ENCODE data around the gene PFKFB4. TPM values are rescaled to one million over a fixed set of nuclear protein-coding genes. Genes with fewer than 3 reads are reported as not detected.

PFKFB4 gene
- total and polyA plus RNA-seq, 10 of the 15 experiments (the other 5 are each of a cell fraction or from before 2014, with no cell fraction given) = 0.37 to 89.1 (median 5.2) TPM

DNA sequence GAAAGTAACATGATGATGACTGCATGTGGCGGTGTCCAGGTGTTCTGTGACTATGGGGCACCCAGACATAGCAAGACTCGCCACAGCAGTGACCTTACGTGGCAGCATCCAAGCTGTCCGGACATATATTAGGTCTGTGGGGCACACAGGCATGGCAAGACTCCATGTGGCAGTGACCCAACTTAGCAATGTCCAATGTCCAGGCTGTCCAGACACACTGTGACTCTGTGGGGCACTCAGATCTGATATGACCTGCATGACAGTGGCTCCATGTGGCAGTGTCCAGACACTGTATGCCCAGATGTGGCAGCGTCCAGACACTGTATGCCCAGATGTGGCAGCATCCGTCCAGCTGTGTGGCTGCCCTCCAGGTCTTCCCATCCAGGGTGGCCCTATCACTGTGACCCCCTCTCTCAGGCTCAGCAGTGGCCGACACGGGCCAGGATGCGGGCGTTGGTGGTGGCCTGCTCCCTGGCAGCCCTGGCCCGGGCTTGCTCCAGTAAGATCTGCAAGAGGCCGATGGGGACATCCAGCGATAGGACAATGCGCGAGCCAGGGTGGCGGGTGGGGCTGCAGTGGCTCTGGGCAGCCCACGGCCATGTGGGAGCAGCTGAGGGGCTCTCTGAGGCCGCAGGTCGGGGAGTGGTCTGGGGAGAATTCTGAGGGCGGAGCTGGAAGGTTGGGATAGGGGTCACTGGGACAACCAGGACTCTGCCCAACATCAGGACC lies 5.9 kb upstream of the PFKFB4 start:
- ChIA-PET CTCF (interaction anchor here (1.0 to 16.3 kb wide), 3 partner anchors 13 to 125 kb away, joined by 3 to 239 read pairs (median 14); partner anchors contain the start of genes ATRIP, CCDC51 and TMA7), RAD21 (ENCODE audit: unreplicated experiment) (no interaction called here), SMC1A (ENCODE audit: uncharacterized antibody, unreplicated experiment) (interaction anchor here (1.6 kb wide), 1 partner anchor 93 kb away, joined by 3 read pairs; no protein-coding TSS in a partner anchor), POLR2A (interaction anchor here (7.1 kb wide), 1 partner anchor 93 kb away, joined by 91 read pairs; a partner anchor contains a TSS)
- Histone ChIP-seq H3K79me2 (ENCODE audit: control insufficient read depth, insufficient read depth, low read length) (no peaks in the 10 kb centered on the region), H3K4me1 (ENCODE audit: control insufficient read depth, insufficient read depth, low read length) (peaks cover 36% of the 10 kb centered on the region), H3K36me3 (ENCODE audit: control insufficient read depth in 2 of 2, insufficient read depth in 2 of 2, low read length in 1 of 2) (no peaks in the 10 kb centered on the region), H3K9me3 (replicated peaks; ENCODE audit: control insufficient read depth, insufficient read depth, low read length) (no peaks in the 10 kb centered on the region), H3K9ac (ENCODE audit: control insufficient read depth, insufficient read depth, low read length) (no peak overlapping the region; the same call in 1 of the 2 replicates), H2AFZ (ENCODE audit: control insufficient read depth, low read depth, low read length) (no peak overlapping the region), H3K4me3 (no peak overlapping the region), H4K20me1 (ENCODE audit: control insufficient read depth, insufficient read depth) (no peaks in the 10 kb centered on the region), H3K4me2 (ENCODE audit: control insufficient read depth, insufficient read depth) (no peak overlapping the region), H3K27me3 (replicated peaks in 1 of 2; ENCODE audit: control insufficient read depth in 2 of 2, insufficient read depth in 2 of 2, low read length in 1 of 2) (no peaks in the 10 kb centered on the region), H3K27ac (ENCODE audit: control insufficient read depth, insufficient read depth) (no peak overlapping the region)
- in situ Hi-C loops (cut with MboI) (no loop called here), intact Hi-C loops (cut with micrococcal nuclease; ENCODE audit: unreplicated experiment) (no loop called here)
- FAIRE-seq (no peak), DNase-seq (ENCODE audit: low read depth, low spot score) (no peak), ATAC-seq (no peak)
- TF ChIP-seq MTA2 (IDR thresholded peaks at IDR 0.05; ENCODE audit: low read depth) (no peak), REST (IDR thresholded peaks at IDR 0.05; ENCODE audit: low read depth, low read length) (no peak), LARP7 (IDR thresholded peaks at IDR 0.05) (no peak), CEBPB (IDR thresholded peaks at IDR 0.05; ENCODE audit: borderline replicate concordance in 1 of 2, low read depth in 2 of 2, low read length in 2 of 2) (no peak)
- TF ChIP-seq, protein P1, sequence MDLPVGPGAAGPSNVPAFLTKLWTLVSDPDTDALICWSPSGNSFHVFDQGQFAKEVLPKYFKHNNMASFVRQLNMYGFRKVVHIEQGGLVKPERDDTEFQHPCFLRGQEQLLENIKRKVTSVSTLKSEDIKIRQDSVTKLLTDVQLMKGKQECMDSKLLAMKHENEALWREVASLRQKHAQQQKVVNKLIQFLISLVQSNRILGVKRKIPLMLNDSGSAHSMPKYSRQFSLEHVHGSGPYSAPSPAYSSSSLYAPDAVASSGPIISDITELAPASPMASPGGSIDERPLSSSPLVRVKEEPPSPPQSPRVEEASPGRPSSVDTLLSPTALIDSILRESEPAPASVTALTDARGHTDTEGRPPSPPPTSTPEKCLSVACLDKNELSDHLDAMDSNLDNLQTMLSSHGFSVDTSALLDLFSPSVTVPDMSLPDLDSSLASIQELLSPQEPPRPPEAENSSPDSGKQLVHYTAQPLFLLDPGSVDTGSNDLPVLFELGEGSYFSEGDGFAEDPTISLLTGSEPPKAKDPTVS (IDR thresholded peaks at IDR 0.05; ENCODE audit: low read depth, low read length) = no peak
- WGBS (ENCODE audit: insufficient coverage, insufficient replicate concordance, low lambda C conversion rate, missing lambda C conversion rate) = 49% methylated on average over 20 of the region's 20 CpGs
- no TSS peak for BruUV-seq (replicated peaks)
